ENCODE measurements around the gene OBSCN.

The OBSCN gene

GRCh38 chr1:228370439-228370940 lies 162.6 kb downstream of the OBSCN start:
- in situ Hi-C loops (cut with MboI; ENCODE audit: low sequenced_read_pairs, unreplicated experiment) = no loop called here
- DNase-seq (ENCODE audit: low spot score) = no peak
- TF ChIP-seq CTCF (IDR thresholded peaks at IDR 0.05; ENCODE audit: borderline replicate concordance, control extremely low read depth, extremely low read depth, insufficient read depth, missing control alignments) = no peak

- in situ Hi-C loops (cut with MboI; ENCODE audit: low sequenced_read_pairs, unreplicated experiment) = no loop called here
- TF ChIP-seq CTCF (IDR thresholded peaks at IDR 0.05; ENCODE audit: borderline replicate concordance, control extremely low read depth, extremely low read depth, insufficient read depth, missing control alignments) = no peak
- no peak for DNase-seq (ENCODE audit: low spot score)
These were observed 163.3 kb downstream of the OBSCN start for GRCh38 chr1:228370941-228371740.

GRCh38 chr1:228371741-228372182 lies 163.9 kb downstream of the OBSCN start:
- in situ Hi-C loops (cut with MboI; ENCODE audit: low sequenced_read_pairs, unreplicated experiment) = no loop called here

GRCh38 chr1:228372183-228373003 lies 164.5 kb downstream of the OBSCN start:
- in situ Hi-C loops (cut with MboI; ENCODE audit: low sequenced_read_pairs, unreplicated experiment) = no loop called here
- DNase-seq (ENCODE audit: low spot score) = no peak
- TF ChIP-seq CTCF (IDR thresholded peaks at IDR 0.05; ENCODE audit: borderline replicate concordance, control extremely low read depth, extremely low read depth, insufficient read depth, missing control alignments) = no peak

More at GRCh38 chr1:228371741-228372182, 163.9 kb downstream of the OBSCN start:
- DNase-seq (ENCODE audit: low spot score) = no peak
- TF ChIP-seq CTCF (IDR thresholded peaks at IDR 0.05; ENCODE audit: borderline replicate concordance, control extremely low read depth, extremely low read depth, insufficient read depth, missing control alignments) = no peak

- in situ Hi-C loops (cut with MboI; ENCODE audit: low sequenced_read_pairs, unreplicated experiment) = no loop called here
- DNase-seq (ENCODE audit: low spot score) = no peak
- no peak for TF ChIP-seq CTCF (IDR thresholded peaks at IDR 0.05; ENCODE audit: borderline replicate concordance, control extremely low read depth, extremely low read depth, insufficient read depth, missing control alignments)
These were observed 165.3 kb downstream of the OBSCN start for GRCh38 chr1:228373004-228373680.
